NCI-H345 treated with DMSO at 0.1 percent for 48 hours (cell line): ENCODE measurements around the gene NUDT14.
A peak's percentile ranks its signal among the peaks of the same experiment; 100 is the strongest.

Source experiments
- DNase-seq: peaks from one replicate; lab custom pipeline; 2025; ENCODE audit not compliant: unreplicated experiment; lab: John Stamatoyannopoulos, UW

Gene NUDT14

DNA sequence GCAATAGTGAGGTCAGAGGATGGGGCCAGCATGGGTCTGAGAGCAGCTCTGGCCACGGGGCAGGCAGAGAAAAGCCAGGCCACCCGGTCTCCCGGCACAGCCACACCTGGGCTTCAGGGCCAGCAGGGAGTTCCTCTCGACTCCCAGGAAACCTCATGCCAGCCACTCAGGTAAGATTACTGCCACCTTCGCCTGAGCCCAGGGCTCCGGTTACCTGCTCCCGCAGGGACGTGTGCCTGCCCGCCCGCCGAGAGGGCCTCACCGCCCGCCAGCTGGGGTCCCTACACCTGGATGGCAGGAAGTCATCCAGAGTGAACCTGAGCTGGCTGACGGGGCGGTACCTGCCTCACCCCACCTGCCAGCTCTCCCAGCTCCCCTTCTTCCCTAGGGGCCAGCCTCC lies 19.8 kb downstream of the NUDT14 start:
- DNase-seq, result peak; percentile 83

DNA sequence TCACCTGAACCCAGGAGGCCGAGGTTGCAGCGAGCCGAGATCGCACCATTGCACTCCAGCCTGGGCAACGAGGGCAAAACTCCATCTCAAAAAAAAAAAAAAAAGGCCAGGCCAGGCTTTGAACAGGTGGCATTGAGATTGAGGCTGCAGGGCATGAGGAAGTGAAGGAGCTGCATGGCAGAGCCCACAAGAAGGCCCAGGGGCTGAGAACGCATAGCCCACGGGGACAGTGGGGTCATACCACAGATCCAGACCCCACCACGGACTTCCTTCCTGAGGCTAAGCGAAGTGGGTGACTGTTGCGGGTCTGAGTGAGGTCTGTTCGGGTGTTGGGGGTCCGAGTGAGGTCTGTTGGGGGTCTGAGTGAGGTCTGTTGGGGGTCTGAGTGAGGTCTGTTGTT lies 20.3 kb downstream of the NUDT14 start:
- no peak for DNase-seq

DNA sequence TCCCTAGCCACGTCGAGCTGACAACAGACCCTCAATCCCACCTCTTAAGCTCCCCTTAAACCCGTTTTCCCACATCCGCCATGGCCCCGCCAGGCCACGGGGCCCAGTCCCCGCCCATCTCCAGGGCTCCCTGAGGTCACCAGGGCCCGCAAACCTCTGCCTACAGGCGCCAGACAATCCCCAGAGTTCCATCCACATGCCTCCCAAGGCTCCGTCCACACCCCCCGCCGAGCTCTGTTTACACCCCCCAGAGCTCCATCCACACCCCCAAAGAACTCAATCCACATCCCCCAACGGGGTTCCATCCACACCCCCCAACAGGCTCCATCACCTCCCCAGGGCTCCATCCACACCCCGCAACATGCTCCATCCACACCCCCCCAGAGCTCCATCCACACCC lies 21.8 kb downstream of the NUDT14 start:
- DNase-seq, result no peak

DNA sequence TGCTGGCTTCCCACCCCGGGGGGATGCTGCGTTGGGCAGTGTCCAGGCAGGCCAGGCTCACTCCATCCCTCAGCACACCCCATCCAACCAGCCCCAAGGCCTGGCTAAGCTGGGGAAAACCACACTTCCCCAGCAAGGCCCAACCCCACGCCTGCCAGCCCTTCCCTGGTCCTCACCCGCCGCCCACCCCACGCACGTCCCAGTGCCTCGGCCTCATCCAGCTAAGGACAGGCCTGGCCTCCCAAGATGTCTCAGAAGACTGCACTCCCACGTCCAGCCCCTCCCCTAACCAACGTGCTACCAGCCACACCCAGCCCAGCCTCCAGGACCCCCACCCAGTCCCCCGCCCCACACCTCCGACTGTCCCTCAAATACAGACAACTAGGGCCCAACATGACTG lies 22.3 kb downstream of the NUDT14 start:
- DNase-seq, result no peak

DNA sequence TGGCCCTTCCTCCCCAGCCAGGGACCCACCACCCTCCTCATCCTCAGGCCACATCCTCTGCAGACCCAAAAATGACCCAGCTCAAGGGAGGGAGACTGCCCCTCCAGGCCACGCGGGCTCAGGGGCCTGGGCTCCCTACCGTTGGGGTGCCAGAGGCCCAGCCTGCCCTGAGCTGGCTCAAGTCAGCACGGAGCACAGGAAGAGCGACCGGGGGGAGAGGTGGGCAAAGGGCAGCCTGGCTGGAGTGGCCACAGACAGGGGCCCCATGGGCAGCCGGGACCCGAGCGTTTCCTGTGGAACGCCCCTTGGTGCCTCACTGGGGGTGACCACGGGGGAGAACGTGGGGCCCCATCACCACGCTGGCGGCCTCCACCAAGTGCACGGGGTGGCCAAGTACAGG lies 23.2 kb downstream of the NUDT14 start:
- DNase-seq, result no peak

DNA sequence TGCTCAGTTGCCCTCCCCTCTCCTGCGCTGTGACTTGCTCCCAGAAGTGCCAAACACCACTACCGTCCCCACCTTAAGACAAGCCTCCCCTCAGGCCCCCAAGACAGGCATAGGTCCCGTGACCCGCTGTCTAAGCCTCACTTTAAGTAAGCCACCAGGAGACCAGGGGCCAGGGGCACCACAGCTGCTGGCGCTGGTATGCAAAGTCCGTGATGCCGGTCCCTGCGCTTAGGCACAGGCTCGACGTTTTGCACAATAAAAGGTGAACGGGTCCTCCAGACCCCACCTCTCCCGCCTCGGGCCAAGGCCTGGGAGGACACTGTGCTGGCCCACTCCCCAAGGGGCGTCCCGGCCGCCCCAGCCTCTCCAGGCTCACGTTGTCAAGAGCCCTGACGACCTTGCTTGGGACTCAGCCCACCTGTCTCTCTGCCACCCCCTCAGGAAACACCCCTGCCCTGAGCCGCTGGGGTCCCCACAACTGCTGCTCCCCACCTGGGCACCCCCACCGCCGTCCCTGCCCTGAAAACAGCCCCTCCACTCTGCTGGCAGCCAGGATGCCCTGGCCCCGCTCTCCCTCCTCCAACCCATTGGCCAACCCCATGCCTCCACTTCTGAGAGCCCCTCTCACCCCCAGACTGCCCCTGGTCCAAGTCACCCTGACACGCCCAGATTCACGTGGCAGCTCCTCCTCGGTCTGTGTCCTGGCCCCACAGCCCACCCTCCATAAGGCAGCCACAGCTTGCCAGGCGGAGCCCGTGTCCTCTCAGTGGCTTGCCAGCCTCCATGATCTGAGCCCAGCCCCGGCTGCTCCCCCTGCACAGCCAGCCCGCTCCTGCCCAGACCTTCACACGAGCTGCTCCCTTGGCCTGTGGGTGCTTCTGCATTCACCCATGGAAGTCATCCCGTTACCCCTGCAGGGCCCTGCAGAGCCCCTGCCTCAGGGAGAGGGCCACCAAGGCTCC lies 24.4 kb downstream of the NUDT14 start:
- DNase-seq, result no peak

DNA sequence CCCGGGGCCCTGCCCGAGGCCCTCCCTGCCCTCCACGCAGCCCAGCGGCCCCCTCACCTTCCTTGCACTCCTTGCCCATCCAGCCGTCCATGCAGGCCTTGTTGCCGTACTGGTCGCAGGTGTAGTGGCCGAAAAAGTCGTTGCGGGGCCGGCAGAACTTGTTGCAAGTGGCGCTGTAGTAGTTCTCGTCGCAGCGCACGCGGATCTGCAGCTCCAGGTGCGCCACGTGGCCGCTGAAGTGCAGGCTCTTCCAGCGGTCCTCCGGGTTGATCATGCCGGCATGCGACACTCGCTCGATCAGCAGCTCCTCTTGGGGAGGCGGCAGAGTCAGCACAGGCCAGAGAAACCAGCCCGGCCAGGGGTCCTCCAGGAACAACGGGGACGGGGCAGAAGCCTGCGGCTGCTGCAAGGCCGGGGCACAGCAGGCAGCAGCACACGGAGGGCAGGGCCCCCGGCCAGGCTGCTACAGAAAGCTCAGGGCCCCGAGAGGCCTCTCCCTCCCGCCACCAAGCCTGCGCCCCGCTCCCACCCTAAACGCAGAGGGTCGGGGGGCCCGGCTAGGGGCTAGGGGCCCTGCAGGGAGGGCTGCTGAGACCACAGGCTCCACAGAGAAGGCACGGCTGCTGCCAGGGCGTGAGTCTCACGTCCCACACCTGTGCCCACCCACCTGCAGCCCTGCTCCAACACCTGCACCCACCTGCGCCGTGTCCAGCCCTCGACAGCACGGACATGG lies 25.3 kb downstream of the NUDT14 start:
- DNase-seq, result no peak

DNA sequence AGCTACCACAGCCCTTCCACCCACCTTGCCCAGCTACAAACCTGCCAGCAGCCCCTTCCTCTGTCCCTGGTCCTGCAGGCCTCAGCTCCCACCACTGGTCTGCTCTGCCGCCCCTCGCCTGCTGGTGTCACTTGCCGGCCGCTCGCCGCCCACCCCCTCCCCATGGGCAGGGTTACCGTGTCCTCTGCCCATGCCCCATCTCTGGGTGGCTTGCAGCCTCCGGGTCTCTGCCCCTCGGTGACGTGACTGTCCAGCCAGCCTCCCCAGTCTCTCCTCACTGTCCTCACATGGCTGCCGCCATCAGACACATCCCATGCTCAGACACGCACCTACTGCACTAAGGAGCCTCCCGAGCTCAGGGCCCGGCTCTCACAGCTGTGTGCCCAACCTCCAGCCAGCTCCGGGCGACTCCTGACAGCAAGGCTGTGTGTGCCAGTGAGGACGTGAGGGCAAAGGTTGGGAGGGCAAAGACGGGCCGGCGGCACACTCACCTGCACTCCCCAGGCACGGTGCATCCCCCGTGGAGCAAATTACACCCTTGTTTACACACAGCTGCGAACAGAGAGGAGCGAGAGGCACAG lies 26.0 kb downstream of the NUDT14 start:
- no peak for DNase-seq

DNA sequence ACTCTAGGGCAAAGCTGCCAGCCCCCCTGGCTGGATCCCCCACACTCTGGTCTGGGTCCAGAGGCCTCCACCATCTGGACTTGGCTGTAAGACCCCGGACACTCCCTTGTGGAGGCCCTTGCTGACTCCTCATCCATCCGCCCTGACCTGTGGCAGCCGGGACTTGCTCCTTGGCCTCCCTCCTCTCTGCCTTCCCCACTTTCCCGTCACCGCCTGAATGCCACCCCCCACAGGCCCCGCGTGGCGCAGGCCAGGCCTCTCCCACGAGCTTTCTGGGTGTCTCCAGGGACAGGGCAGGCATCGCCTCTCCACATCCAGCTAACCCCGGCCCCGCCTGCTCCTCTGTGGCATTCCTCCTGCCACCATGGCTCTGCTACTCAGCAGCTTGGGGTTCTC lies 26.6 kb downstream of the NUDT14 start:
- no peak for DNase-seq

DNA sequence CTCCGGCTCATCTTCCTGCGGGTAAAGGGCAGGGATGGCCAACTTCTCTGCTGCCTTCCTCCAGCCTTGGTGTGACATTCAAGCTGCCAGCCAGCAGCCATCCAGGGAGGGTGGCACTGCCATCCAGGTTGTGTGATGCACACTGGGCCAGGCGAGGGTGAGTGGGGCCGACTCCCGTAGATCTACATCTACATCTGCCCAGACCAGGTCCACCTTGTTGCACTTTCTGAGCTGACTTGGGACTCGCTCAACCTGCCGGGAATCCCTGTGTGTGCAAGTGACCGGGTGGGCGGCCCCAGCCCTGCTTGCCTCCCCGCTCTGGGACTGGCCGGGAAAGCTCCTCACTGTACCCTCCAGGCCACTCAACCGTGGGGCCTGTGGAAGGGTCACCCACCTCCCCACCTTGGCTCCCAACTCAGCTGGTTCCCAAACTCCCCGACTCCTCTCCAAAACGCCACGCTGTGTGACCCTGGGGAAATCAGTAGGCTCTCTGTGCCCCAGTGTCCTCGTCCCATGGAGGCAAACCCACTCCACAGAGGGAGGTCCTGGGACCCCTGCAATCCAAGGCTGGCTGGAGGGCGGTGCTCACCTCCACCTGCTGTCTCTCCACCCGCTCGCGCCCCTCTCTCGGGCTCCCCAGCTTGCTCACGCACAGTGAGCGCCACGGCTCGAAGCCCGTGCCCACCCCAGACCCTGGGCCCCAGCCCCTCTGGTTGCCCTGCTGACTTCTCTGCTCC lies 27.2 kb downstream of the NUDT14 start:
- DNase-seq, result no peak

DNA sequence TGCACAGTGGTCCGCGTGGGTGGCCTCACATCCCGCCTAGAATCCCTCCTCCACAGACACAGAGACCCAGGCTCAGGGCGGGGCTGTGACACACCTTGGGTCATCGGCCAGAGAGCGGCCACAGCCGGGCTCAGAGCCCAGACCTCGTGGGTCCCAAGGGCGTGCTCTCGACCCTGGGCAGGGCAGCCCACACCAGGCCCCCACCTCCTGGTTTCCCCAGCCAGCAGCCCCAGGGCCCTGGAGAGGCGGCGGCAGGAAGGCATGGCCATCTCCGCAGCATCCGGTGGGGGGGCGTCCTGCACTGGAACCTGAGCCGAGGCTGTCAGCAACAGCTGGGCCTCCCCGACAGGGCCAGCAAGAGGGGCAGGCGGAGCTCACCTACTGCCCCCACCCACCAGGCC lies 27.8 kb downstream of the NUDT14 start:
- DNase-seq, result no peak

DNA sequence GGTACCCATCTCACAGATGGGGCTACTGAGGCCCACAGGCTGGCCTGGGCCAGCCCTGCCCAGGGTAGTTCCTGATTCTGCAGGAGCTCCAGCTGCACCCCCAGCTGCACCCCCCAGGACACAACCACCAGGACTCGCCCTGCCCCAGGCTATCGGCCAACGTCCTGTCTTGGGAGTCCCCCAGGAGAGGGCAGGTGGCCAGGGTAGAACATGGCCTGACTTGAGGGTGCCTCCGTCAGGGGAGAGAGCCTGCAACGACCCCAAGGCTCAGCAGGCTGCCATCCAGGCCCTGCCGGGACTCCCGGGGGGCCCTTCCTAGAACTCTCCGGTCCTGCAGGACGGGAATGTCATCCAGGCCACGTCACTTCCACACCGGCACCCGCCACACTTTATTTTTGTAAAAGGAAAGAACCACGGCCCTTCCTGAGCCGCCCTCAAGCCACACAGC lies 28.3 kb downstream of the NUDT14 start:
- DNase-seq, result no peak

DNA sequence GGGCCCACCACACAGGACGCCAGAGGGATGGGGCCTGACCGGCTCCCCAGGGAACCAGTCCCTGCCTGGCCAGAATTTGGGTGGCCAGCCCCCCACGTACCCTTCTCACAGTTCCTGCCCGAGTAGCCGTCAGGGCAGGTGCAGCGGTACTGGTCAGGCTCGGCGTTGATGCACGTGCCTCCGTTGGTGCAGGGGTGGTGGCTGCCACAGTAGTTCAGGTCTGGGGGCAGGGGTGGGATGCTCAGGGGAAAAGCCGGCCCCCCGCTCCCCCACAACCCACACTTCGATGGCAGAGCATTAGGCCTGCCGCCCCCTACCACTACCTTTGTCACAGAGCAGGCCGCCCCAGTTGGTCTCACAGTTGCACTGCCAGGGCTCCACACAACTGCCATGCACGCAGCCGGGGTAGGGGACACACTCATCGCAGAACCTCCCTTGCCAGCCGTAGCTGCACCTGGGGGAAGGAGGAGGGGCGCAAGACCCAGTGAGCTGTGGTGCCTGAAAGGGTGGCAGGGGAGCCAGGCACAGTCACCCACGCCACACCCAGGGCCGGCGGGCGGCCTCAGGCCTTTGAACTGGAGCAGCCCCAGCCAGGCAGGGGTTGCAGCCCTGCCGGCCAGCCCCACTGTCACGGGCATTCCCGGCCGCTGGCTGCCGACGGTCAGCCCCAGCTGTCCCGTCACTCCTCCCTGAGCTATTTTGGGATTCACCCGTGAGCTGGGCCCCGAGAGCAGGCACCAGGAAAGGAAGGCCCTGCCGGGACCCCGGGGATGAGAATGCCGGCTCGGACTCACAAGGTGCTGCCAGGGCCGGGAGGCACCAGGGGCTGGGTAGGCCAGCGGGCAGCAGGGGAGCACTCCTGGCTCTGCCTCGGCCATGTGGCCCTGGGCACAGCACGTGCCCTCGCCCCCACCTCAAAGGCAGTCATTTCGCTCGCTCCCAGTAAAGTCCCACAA lies 29.0 kb downstream of the NUDT14 start:
- DNase-seq, result no peak

DNA sequence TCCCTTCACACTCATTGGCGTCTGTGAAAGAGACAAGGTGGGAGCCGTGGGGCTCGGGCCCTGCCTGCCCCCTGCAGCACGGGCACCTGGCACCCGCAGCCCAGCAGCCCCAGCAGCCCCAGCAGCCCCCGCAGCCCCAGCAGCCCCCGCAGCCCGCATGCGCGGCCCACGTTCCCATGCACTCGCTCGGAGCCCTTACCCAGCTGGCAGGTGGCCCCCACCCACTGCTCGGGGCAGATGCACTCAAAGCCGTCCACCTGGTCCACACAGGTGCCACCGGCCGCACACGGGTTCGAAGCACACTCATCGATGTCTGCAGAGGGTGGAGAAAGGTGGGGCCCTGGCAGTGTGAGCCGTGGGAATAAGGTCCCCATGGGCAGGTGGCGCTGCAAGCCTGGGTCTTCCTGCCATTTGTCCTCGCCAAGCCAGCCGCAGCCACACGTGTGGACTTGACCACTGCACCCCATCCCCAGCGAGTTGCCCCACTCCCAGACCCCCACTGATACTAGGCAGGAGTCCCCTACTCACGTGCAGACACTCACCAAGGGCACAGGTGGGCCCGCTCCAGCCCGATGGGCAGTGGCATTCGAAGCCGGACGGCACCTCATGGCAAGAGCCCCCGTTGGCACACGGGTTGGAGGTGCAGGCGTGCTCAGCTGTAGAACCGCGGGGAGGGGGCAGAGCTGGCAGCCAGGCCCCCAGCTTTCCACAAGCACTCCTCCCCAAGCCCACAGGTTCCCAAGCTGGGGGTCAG lies 29.9 kb downstream of the NUDT14 start:
- DNase-seq, result no peak

DNA sequence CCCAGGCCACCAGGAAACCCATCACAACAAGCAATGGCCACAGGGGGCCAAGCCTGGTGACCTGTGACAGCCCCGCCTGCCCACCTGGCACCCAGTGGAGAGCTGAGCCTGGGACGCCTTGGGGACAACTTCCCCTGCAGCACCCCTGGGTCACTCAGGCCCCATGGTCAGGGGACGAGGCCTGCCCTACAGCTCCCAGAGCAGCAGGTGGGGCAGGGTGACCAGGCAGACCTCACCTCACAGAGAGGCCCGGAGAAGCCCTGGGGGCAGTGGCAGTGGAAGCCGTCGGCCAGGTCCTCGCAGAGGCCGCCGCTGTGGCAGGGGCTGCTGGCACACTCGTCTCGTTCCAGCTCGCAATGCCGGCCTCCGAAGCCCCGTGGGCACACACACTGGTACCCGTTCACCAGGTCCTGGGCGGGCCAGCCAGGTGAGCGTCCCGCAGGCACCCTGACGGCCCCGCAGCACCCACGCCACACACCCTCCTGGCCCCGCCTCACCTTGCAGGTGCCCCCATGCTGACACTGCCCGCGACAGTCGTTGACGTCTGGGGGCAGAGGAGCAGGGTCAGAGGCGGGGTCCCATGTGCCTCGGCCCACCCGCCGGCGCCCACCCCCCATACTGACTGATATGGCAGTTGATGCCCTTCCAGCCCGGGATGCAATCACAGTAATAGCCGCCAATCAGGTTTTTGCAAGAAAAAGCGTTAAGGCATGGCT lies 30.6 kb downstream of the NUDT14 start:
- no peak for DNase-seq

DNA sequence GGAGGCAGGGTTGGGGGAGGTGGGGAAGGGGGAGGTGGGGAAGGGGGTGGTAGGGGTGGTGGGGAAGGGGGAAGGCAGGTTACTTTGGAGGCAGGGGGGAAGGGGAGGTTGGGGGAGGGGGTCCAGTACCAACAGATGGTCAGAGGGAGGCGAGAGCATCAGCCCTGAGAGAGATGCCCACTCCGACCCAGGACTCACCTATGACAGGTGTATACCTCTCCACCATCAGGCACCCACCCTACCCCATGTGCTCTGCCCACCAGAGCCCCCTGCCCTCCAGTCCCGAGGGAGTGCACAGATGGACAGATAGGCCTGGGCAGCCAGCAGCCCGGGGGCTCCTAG lies 31.1 kb downstream of the NUDT14 start:
- DNase-seq, result no peak

DNA sequence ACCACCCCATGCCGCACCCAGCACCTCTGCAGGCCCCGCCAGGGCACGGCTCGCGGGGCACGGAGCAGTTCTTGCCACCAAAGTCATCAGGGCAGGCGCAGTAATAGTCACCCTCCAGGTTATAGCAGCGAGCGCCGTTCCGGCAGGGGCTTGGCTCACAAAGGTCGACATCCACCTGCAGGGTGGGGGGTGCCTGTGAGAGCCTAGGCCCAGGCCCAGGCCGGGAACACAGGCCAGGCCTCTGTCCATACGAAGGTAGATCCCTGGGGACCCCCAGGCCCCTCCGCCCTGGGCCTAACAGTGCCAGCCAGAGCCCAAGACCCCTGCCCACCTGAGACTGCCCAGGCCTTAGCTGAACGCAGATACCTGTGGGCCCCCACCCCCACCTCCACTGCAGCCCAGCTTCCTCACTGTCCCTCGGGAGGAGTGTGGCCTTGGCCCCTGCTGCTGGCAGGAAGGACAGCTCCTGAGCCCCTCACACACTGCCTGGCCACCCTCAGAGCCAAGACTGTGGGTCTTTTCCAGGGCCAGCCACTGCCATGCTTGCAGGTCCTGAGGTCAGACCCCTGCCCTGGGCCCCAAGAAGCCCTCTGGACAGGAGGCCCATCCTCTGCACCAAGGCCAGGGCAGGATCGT lies 31.8 kb downstream of the NUDT14 start:
- DNase-seq, result no peak

DNA sequence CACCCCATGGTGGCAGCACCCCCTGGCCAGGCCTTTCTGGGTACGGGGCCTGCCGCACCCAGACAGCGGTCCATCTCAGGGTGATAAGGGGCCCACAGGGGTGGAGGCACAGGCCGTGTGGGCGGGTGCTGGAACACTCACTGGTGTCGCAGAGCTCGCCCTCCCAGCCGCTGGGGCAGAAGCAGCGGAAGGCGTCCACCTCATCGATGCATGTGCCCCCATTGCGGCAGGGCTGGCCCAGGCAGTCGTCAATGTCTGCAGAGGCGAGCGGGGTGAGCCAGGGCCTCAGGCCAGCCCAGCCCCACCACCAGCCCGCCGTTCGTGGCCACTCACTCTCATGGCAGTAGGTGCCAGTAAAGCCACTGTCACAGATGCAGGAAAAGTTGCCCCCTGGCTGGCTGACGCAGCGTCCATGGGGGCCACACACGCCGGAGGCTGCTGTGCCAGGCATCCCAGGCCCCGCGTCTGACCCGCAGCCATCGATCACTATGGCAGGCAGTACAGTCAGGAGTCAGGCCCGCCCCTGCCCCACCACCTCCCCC lies 32.4 kb downstream of the NUDT14 start:
- no peak for DNase-seq
